ENCODE results near the gene TMEM201. TPM values are rescaled to one million over a fixed set of nuclear protein-coding genes. Genes with fewer than 3 reads are reported as not detected.

The TMEM201 gene
- total and polyA plus RNA-seq, 2 of the 13 experiments (the other 11 are each of a cell fraction or from before 2014, with no cell fraction given), result 1.5 to 8.2 TPM

GRCh38 chr1:9559673-9560072 lies 29.0 kb upstream of the TMEM201 start (continued):
- TF ChIP-seq ZSCAN30 (CRISPR knock-in tag; IDR thresholded peaks at IDR 0.05) (no peak), ARNT2 (CRISPR knock-in tag; IDR thresholded peaks at IDR 0.05; ENCODE audit: low read depth) (no peak), TCF7 (IDR thresholded peaks at IDR 0.05; ENCODE audit: low read depth) (0 out of 2 replicates have a peak, but pooled peaks have one; percentile 57), JUN (CRISPR knock-in tag; IDR thresholded peaks at IDR 0.05) (no peak), CENPT (CRISPR knock-in tag; IDR thresholded peaks at IDR 0.05; ENCODE audit: low read depth) (no peak), RNF219 (CRISPR knock-in tag; IDR thresholded peaks at IDR 0.05) (no peak), MED1 (CRISPR knock-in tag; IDR thresholded peaks at IDR 0.05) (no peak), PITX1 (CRISPR knock-in tag; IDR thresholded peaks at IDR 0.05) (no peak), POLR2AphosphoS2 (IDR thresholded peaks at IDR 0.05; ENCODE audit: low read depth, low read length) (no peak), ZNF740 (CRISPR knock-in tag; IDR thresholded peaks at IDR 0.05) (no peak), HNRNPL (IDR thresholded peaks at IDR 0.05; ENCODE audit: low read depth, low read length) (no peak), ZNF777 (CRISPR knock-in tag; IDR thresholded peaks at IDR 0.05) (no peak), RARA (CRISPR knock-in tag; IDR thresholded peaks at IDR 0.05) (peak; percentile 49), NFIC (IDR thresholded peaks at IDR 0.05; ENCODE audit: low read length) (no peak)
- TF ChIP-seq, protein P1, sequence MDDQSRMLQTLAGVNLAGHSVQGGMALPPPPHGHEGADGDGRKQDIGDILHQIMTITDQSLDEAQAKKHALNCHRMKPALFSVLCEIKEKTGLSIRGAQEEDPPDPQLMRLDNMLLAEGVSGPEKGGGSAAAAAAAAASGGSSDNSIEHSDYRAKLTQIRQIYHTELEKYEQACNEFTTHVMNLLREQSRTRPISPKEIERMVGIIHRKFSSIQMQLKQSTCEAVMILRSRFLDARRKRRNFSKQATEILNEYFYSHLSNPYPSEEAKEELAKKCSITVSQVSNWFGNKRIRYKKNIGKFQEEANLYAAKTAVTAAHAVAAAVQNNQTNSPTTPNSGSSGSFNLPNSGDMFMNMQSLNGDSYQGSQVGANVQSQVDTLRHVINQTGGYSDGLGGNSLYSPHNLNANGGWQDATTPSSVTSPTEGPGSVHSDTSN (CRISPR knock-in tag; IDR thresholded peaks at IDR 0.05; ENCODE audit: borderline replicate concordance), result no peak
- TF ChIP-seq, protein P2, sequence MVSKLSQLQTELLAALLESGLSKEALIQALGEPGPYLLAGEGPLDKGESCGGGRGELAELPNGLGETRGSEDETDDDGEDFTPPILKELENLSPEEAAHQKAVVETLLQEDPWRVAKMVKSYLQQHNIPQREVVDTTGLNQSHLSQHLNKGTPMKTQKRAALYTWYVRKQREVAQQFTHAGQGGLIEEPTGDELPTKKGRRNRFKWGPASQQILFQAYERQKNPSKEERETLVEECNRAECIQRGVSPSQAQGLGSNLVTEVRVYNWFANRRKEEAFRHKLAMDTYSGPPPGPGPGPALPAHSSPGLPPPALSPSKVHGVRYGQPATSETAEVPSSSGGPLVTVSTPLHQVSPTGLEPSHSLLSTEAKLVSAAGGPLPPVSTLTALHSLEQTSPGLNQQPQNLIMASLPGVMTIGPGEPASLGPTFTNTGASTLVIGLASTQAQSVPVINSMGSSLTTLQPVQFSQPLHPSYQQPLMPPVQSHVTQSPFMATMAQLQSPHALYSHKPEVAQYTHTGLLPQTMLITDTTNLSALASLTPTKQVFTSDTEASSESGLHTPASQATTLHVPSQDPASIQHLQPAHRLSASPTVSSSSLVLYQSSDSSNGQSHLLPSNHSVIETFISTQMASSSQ (IDR thresholded peaks at IDR 0.05; ENCODE audit: low read depth), result no peak
- TF ChIP-seq, protein P2 (CRISPR knock-in tag; IDR thresholded peaks at IDR 0.05; ENCODE audit: borderline replicate concordance), result no peak
- TF ChIP-seq, protein P3, sequence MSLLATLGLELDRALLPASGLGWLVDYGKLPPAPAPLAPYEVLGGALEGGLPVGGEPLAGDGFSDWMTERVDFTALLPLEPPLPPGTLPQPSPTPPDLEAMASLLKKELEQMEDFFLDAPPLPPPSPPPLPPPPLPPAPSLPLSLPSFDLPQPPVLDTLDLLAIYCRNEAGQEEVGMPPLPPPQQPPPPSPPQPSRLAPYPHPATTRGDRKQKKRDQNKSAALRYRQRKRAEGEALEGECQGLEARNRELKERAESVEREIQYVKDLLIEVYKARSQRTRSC (CRISPR knock-in tag; IDR thresholded peaks at IDR 0.05; ENCODE audit: low read depth), result no peak
- TF ChIP-seq, protein P4, sequence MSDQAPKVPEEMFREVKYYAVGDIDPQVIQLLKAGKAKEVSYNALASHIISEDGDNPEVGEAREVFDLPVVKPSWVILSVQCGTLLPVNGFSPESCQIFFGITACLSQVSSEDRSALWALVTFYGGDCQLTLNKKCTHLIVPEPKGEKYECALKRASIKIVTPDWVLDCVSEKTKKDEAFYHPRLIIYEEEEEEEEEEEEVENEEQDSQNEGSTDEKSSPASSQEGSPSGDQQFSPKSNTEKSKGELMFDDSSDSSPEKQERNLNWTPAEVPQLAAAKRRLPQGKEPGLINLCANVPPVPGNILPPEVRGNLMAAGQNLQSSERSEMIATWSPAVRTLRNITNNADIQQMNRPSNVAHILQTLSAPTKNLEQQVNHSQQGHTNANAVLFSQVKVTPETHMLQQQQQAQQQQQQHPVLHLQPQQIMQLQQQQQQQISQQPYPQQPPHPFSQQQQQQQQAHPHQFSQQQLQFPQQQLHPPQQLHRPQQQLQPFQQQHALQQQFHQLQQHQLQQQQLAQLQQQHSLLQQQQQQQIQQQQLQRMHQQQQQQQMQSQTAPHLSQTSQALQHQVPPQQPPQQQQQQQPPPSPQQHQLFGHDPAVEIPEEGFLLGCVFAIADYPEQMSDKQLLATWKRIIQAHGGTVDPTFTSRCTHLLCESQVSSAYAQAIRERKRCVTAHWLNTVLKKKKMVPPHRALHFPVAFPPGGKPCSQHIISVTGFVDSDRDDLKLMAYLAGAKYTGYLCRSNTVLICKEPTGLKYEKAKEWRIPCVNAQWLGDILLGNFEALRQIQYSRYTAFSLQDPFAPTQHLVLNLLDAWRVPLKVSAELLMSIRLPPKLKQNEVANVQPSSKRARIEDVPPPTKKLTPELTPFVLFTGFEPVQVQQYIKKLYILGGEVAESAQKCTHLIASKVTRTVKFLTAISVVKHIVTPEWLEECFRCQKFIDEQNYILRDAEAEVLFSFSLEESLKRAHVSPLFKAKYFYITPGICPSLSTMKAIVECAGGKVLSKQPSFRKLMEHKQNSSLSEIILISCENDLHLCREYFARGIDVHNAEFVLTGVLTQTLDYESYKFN (CRISPR knock-in tag; conservative IDR thresholded peaks at IDR 0.05), result peak; percentile 45; the same call in 1 of the 2 replicates
